Adrenal gland (tissue), 12 donors: Measurements from ENCODE around the gene DBT. TPM values are rescaled to one million over a fixed set of nuclear protein-coding genes. Genes with fewer than 3 reads are reported as not detected.
"Not testable (repeated sequence)": the region's sequence is repeated elsewhere in the genome, so short reads cannot be mapped to it uniquely, and the experiment has no call there.

Source experiments
- DNase-seq, 7 donors: peaks; one replicate each; pipeline ENCODE4 v3.0.0-alpha.2; 2019 to 2020
- H3K27ac ChIP-seq, 5 donors: fragments of 200-600 bp; sonication (generic) in 4 of 5; 1 replicate in 3 of 5; 2 replicates in 2 of 5; pipeline versions ENCODE4 v1.5.1 to v1.8.0; 2016 to 2020; ENCODE audit warnings: mild to moderate bottlenecking in 1 of 5
- H3K27me3 ChIP-seq: fragments of 200-600 bp; 2 replicates; pipeline ENCODE4 v1.8.0; 2021
- H3K36me3 ChIP-seq, 2 donors: fragments of 200-600 bp; replicated peaks in 1 of 2; 1 replicate in 1 of 2; 2 replicates in 1 of 2; pipeline versions ENCODE4 v1.5.1 to v1.8.0; 2018 to 2022
- H3K4me1 ChIP-seq, 2 donors: fragments of 200-600 bp; replicated peaks in 1 of 2; 1 replicate in 1 of 2; 2 replicates in 1 of 2; pipeline versions ENCODE4 v1.5.1 to v1.8.0; 2018 to 2021
- H3K4me3 ChIP-seq, 4 donors: fragments of 200-600 bp; sonication (generic) in 3 of 4; one replicate each; pipeline ENCODE4 v1.5.1; 2016 to 2018
- H3K9me3 ChIP-seq, 3 donors: fragments of 200-600 bp; sonication (generic) in 1 of 3; replicated peaks in 1 of 3; 1 replicate in 2 of 3; 2 replicates in 1 of 3; pipeline versions ENCODE4 v1.5.1 to v1.8.0; 2016 to 2021
- POLR2A ChIP-seq, 2 donors: fragments of 450-650 bp; IDR thresholded peaks; one replicate each; pipeline ENCODE4 v1.6.1; 2017; ENCODE audit warnings: antibody characterized with exemption in 2 of 2, mild to moderate bottlenecking in 2 of 2, moderate library complexity in 1 of 2
- WGBS, 4 donors: extraction: QIAGEN DNeasy Blood & Tissue Kit in 2 of 4; methylation state at CpG; one replicate each; pipeline versions ENCODE4 v1.1.5 to v1.1.7; 2013 to 2017; 5-methylcytosine and 5-hydroxymethylcytosine counted together
- intact Hi-C, 2 donors: fragments of 100-400 bp; cut with DNase I; formaldehyde crosslinking; loops; one replicate each; pipeline versions ENCODE4 v1.14.1 to v1.15.0; 2022 to 2023
- polyA plus RNA-seq, 3 donors: library from polyadenylated mRNA; stranded (reverse); fragments of 200-250 nt in 2 of 3; fragments of 350-450 nt in 1 of 3; fragmentation: Illumina TruSeq in 1 of 3; extraction: RNeasy Lipid Tissue Mini Kit (QIAGEN cat#74804) in 1 of 3; gene quantifications; one replicate each; pipeline ENCODE4 v1.2.3, GENCODE V29; 2013 to 2014
- total RNA-seq, 9 donors: library from RNA; depleted of rRNA in 4 of 9; stranded (reverse); fragments of >200 nt in 4 of 9; fragments of 120-200 nt in 1 of 9; fragmentation: NEBNext Ultra II Directional in 1 of 9; extraction: Animal tissue kit (Norgen Biotek cat#: 25700) in 1 of 9; gene quantifications; one replicate each; pipeline versions ENCODE4 v1.1.0 to v1.2.4, GENCODE V29; 2013 to 2023
- TF ChIP-seq, protein P1 (sequence below), 6 experiments: fragments of 450-650 bp in 4 of 6; fragments of 200-600 bp in 2 of 6; sonication (generic) in 1 of 6; IDR thresholded peaks; 1 replicate in 5 of 6; 2 replicates in 1 of 6; pipeline versions ENCODE4 v1.5.1 to v1.8.0; 2016 to 2021; ENCODE audit warnings: antibody characterized with exemption in 6 of 6, mild to moderate bottlenecking in 2 of 6, moderate library complexity in 1 of 6
- donor health status: healthy with polysubstance abuse.
- donor health status: Bipolar disorder and iron deficiency.
- donor health status: DM: yes; HTN: yes; CAD: no.
- donor health status: DM: no; HTN: no; CAD: no.
- donor health status: DM: no; HTN: no; CAD: no.
- donor health status: DM: yes; HTN: yes; CAD: no.

DBT gene
- total and polyA plus RNA-seq, 12 donors: 3.1 to 44.9 (median 17.8) TPM

DNA sequence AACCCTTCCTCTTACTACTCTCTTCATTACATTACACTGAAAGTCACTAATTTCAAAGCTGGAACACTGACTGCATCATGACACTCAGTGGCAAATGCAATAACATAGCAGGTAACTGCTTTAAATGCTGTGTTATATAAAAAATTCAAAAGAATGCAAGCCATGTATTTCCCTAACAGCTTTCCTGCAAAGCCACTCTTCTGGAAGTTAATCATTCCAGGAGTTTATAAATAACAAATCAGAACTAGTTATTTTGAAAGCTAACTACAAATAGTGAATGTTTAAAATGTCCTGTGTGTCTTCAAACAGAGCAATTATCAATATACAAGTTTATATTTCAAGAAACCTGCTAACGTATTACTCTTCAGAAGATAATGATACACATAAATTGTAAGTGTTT lies 34.5 kb downstream of the DBT start:
- 88 to 97% (median 96%) methylated on average over 1 of the region's 1 CpG for WGBS, 4 donors

GRCh38 chr1:100213141-100213540 lies 36.5 kb downstream of the DBT start:
- no peak overlapping the region for H3K4me3 ChIP-seq
- H3K9me3 ChIP-seq: no peaks in the 10 kb centered on the region
- TF ChIP-seq, protein P1, sequence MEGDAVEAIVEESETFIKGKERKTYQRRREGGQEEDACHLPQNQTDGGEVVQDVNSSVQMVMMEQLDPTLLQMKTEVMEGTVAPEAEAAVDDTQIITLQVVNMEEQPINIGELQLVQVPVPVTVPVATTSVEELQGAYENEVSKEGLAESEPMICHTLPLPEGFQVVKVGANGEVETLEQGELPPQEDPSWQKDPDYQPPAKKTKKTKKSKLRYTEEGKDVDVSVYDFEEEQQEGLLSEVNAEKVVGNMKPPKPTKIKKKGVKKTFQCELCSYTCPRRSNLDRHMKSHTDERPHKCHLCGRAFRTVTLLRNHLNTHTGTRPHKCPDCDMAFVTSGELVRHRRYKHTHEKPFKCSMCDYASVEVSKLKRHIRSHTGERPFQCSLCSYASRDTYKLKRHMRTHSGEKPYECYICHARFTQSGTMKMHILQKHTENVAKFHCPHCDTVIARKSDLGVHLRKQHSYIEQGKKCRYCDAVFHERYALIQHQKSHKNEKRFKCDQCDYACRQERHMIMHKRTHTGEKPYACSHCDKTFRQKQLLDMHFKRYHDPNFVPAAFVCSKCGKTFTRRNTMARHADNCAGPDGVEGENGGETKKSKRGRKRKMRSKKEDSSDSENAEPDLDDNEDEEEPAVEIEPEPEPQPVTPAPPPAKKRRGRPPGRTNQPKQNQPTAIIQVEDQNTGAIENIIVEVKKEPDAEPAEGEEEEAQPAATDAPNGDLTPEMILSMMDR (IDR thresholded peaks at IDR 0.05): no peak
- no peak for TF ChIP-seq POLR2A (IDR thresholded peaks at IDR 0.05)
- no peaks in the 10 kb centered on the region for H3K27me3 ChIP-seq
- H3K4me1 ChIP-seq: no peaks in the 10 kb centered on the region
- no peak overlapping the region for H3K27ac ChIP-seq
- peaks cover 0 to 63% of the 10 kb centered on the region in 2 donors for H3K36me3 ChIP-seq
- 98% methylated on average over 17 to 37 of the region's 37 CpGs for WGBS, 4 donors
- DNase-seq: no peak
- intact Hi-C loops: no loop called here

More for the DNA sequence above, 34.5 kb downstream of the DBT start:
- Histone ChIP-seq H3K4me1 (no peaks in the 10 kb centered on the region), H3K27me3 (no peaks in the 10 kb centered on the region), H3K27ac (no peak overlapping the region), H3K36me3 (peaks cover 0 to 54% of the 10 kb centered on the region in 2 donors), H3K9me3 (no peaks in the 10 kb centered on the region), H3K4me3 (no peak overlapping the region)
- intact Hi-C loops: no loop called here
- DNase-seq: no peak
- TF ChIP-seq, protein P1 (IDR thresholded peaks at IDR 0.05): no peak
- no peak for TF ChIP-seq POLR2A (IDR thresholded peaks at IDR 0.05)

GRCh38 chr1:100206301-100206700 lies 43.3 kb downstream of the DBT start:
- Histone ChIP-seq H3K9me3 (peaks cover 0 to 3% (median 0%) of the 10 kb centered on the region in 3 donors), H3K27me3 (no peaks in the 10 kb centered on the region), H3K4me1 (no peaks in the 10 kb centered on the region), H3K4me3 (no peak overlapping the region), H3K27ac (no peak overlapping the region), H3K36me3 (peaks cover 0 to 51% of the 10 kb centered on the region in 2 donors)
- 95 to 100% (median 99%) methylated on average over 2 of the region's 2 CpGs for WGBS, 4 donors
- intact Hi-C loops: no loop called here
- TF ChIP-seq, protein P1 (IDR thresholded peaks at IDR 0.05): no peak
- no peak for TF ChIP-seq POLR2A (IDR thresholded peaks at IDR 0.05)
- no peak for DNase-seq

GRCh38 chr1:100205593-100205992 lies 44.0 kb downstream of the DBT start:
- H3K4me1 ChIP-seq: not testable (repeated sequence)

DNA sequence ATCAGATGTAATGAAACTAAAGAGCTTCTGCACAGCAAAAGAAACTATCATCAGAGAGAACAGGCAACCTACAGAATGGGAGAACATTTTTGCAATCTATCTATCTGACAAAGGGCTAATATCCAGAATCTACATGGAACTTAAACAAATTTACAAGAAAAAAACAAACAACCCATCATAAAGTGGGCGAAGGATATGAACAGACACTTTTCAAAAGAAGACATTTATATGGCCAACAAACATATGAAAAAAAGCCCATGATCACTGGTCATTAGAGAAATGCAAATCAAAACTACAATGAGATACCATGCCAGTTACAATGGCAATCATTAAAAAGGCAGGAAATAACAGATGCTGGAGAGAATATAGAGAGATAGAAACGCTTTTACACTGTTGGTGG lies 44.5 kb downstream of the DBT start:
- H3K36me3 ChIP-seq: peaks cover 0 to 53% of the 10 kb centered on the region in 2 donors
- DNase-seq, H3K4me3 ChIP-seq, H3K4me1 ChIP-seq, H3K27ac ChIP-seq, H3K9me3 ChIP-seq, intact Hi-C loops, H3K27me3 ChIP-seq: not testable (repeated sequence)
- WGBS, 4 donors: 97 to 100% (median 98%) methylated on average over 2 of the region's 2 CpGs

More at GRCh38 chr1:100205593-100205992, 44.0 kb downstream of the DBT start:
- intact Hi-C loops, DNase-seq, H3K4me3 ChIP-seq, H3K27me3 ChIP-seq, H3K9me3 ChIP-seq, H3K27ac ChIP-seq: not testable (repeated sequence)
- H3K36me3 ChIP-seq: peaks cover 0 to 50% of the 10 kb centered on the region in 2 donors
- 88 to 100% (median 95%) methylated on average over 2 of the region's 2 CpGs for WGBS, 4 donors

GRCh38 chr1:100202703-100203102 lies 46.9 kb downstream of the DBT start:
- 68 to 84% (median 80%) methylated on average over 2 of the region's 2 CpGs for WGBS, 4 donors
- peaks cover 0 to 51% of the 10 kb centered on the region in 2 donors for H3K36me3 ChIP-seq
- H3K27ac ChIP-seq: not testable (repeated sequence)

DNA sequence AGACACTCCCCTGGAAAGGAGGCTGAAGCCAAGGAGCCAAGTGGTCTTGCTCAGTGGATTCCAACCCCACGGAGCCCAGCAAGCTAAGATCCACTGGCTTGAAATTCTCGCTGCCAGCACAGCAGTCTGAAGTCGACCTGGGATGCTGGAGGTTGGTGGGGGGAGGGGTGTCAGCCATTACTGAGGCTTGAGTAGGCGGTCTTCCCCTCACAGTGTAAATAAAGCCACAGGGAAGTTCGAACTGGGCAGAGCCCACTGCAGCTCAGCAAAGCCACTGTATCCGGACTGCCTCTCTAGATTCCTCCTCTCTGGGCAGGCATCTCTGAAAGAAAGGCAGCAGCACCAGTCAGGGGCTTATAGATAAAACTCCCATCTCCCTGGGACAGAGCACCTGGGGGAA lies 49.6 kb downstream of the DBT start:
- H3K27ac ChIP-seq, H3K27me3 ChIP-seq, H3K4me3 ChIP-seq, intact Hi-C loops, DNase-seq, H3K4me1 ChIP-seq, H3K9me3 ChIP-seq: not testable (repeated sequence)
- H3K36me3 ChIP-seq: peaks cover 0 to 31% of the 10 kb centered on the region in 2 donors
- WGBS, 4 donors: 77 to 90% (median 81%) methylated on average over 4 to 6 of the region's 6 CpGs; no CpG with 5 or more reads in 1 of the 4 donors

More at GRCh38 chr1:100202703-100203102, 46.9 kb downstream of the DBT start:
- H3K4me3 ChIP-seq, H3K27me3 ChIP-seq, DNase-seq, H3K9me3 ChIP-seq, intact Hi-C loops, H3K4me1 ChIP-seq: not testable (repeated sequence)
